Spleen (tissue), 11 donors: Measurements from ENCODE around the gene MUC5B. TPM values are rescaled to one million over a fixed set of nuclear protein-coding genes. Genes with fewer than 3 reads are reported as not detected.

Experiments
- DNase-seq: peaks from one replicate; pipeline ENCODE4 v3.0.0-alpha.2; 2020
- H3K27ac ChIP-seq, 8 donors: fragments of 200-600 bp; sonication (generic) in 7 of 8; 1 replicate in 4 of 8; 2 replicates in 4 of 8; pipeline versions ENCODE4 v1.5.0 to v1.8.0; 2016 to 2021; ENCODE audit warnings: inconsistent platforms in 4 of 8, mild to moderate bottlenecking in 4 of 8, moderate library complexity in 1 of 8
- H3K27me3 ChIP-seq, 7 donors: fragments of 200-600 bp; sonication (generic) in 6 of 7; replicated peaks in 1 of 7; 1 replicate in 4 of 7; 2 replicates in 3 of 7; pipeline versions ENCODE4 v1.5.0 to v1.8.0; 2016 to 2021; ENCODE audit warnings: inconsistent platforms in 3 of 7, mild to moderate bottlenecking in 1 of 7
- H3K36me3 ChIP-seq, 6 donors: fragments of 200-600 bp; sonication (generic) in 5 of 6; 1 replicate in 4 of 6; 2 replicates in 2 of 6; pipeline versions ENCODE4 v1.5.0 to v1.8.0; 2016 to 2021; ENCODE audit warnings: inconsistent platforms in 2 of 6
- H3K4me1 ChIP-seq, 6 donors: fragments of 200-600 bp; sonication (generic) in 5 of 6; 1 replicate in 3 of 6; 2 replicates in 3 of 6; pipeline versions ENCODE4 v1.5.0 to v1.8.0; 2016 to 2021; ENCODE audit warnings: inconsistent platforms in 3 of 6
- H3K4me3 ChIP-seq, 8 donors: fragments of 200-600 bp; sonication (generic) in 7 of 8; 1 replicate in 4 of 8; 2 replicates in 4 of 8; pipeline versions ENCODE4 v1.5.0 to v1.8.0; 2016 to 2021; ENCODE audit warnings: inconsistent platforms in 4 of 8, mild to moderate bottlenecking in 4 of 8, moderate library complexity in 2 of 8
- H3K9me3 ChIP-seq, 8 donors: fragments of 200-600 bp; sonication (generic) in 7 of 8; 1 replicate in 4 of 8; 2 replicates in 4 of 8; pipeline versions ENCODE4 v1.5.0 to v1.8.0; 2016 to 2021; ENCODE audit warnings: inconsistent platforms in 4 of 8
- POLR2A ChIP-seq, 3 donors: fragments of 450-650 bp; IDR thresholded peaks; one replicate each; pipeline ENCODE4 v1.5.1; 2017; ENCODE audit warnings: antibody characterized with exemption in 3 of 3, mild to moderate bottlenecking in 1 of 3
- POLR2AphosphoS5 ChIP-seq, 3 donors: sonication (generic); formaldehyde crosslinking; IDR thresholded peaks; one replicate each; pipeline ENCODE4 v1.5.1; 2017; ENCODE audit warnings: antibody characterized with exemption in 3 of 3
- WGBS, 5 donors: extraction: QIAGEN DNeasy Blood & Tissue Kit in 3 of 5; methylation state at CpG; one replicate each; pipeline versions ENCODE4 v1.1.5 to v1.1.7; 2013 to 2018; 5-methylcytosine and 5-hydroxymethylcytosine counted together
- intact Hi-C: fragments of 100-400 bp; cut with DNase I; formaldehyde crosslinking; loops from one replicate; pipeline ENCODE4 v1.15.0; 2023; ENCODE audit warnings: low total_unique reads
- polyA plus RNA-seq, 3 donors: library from polyadenylated mRNA; stranded (reverse); fragments of 200-250 nt; gene quantifications; one replicate each; pipeline ENCODE4 v1.2.1, GENCODE V29; 2013
- total RNA-seq, 7 donors: library from RNA; depleted of rRNA in 3 of 7; stranded (reverse); fragments of >200 nt in 3 of 7; fragmentation: NEBNext Ultra II Directional in 4 of 7; extraction: Animal tissue kit (Norgen Biotek cat#: 25700) in 4 of 7; gene quantifications; one replicate each; pipeline versions ENCODE4 v1.1.0 to v1.2.1, GENCODE V29; 2016 to 2021
- TF ChIP-seq, protein P1 (sequence below), 11 experiments: fragments of 200-600 bp in 7 of 11; fragments of 450-650 bp in 4 of 11; sonication (generic) in 4 of 11; IDR thresholded peaks in 8 of 11; conservative IDR thresholded peaks in 3 of 11; 1 replicate in 7 of 11; 2 replicates in 4 of 11; pipeline versions ENCODE4 v1.4.0 to v1.8.0; 2016 to 2021; ENCODE audit warnings: antibody characterized with exemption in 11 of 11, inconsistent platforms in 4 of 11, mild to moderate bottlenecking in 1 of 11
- donor health status: healthy with polysubstance abuse.
- donor health status: DM: no; HTN: no; CAD: no; lungs with moderate emphysema.
- donor health status: DM: no; HTN: no; CAD: no.
- donor health status: Bipolar disorder and iron deficiency.
- donor health status: healthy.
- donor health status: DM: no; HTN: no; CAD: no.
- donor health status: DM: yes; HTN: yes; CAD: no.

MUC5B gene
- total and polyA plus RNA-seq, 10 donors, result under 0.01 to 0.09 (median under 0.01) TPM; not detected in 7

- WGBS, 5 donors, result 80 to 93% (median 88%) methylated on average over 22 to 32 of the region's 32 CpGs
- Histone ChIP-seq H3K27me3 (peaks cover 0 to 75% (median 28%) of the 10 kb centered on the region in 7 donors), H3K4me1 (no peaks in the 10 kb centered on the region), H3K9me3 (no peaks in the 10 kb centered on the region), H3K36me3 (no peaks in the 10 kb centered on the region), H3K4me3 (no peak overlapping the region), H3K27ac (no peak overlapping the region)
- TF ChIP-seq, protein P1, sequence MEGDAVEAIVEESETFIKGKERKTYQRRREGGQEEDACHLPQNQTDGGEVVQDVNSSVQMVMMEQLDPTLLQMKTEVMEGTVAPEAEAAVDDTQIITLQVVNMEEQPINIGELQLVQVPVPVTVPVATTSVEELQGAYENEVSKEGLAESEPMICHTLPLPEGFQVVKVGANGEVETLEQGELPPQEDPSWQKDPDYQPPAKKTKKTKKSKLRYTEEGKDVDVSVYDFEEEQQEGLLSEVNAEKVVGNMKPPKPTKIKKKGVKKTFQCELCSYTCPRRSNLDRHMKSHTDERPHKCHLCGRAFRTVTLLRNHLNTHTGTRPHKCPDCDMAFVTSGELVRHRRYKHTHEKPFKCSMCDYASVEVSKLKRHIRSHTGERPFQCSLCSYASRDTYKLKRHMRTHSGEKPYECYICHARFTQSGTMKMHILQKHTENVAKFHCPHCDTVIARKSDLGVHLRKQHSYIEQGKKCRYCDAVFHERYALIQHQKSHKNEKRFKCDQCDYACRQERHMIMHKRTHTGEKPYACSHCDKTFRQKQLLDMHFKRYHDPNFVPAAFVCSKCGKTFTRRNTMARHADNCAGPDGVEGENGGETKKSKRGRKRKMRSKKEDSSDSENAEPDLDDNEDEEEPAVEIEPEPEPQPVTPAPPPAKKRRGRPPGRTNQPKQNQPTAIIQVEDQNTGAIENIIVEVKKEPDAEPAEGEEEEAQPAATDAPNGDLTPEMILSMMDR (IDR thresholded peaks at IDR 0.05 in 8 of 11, conservative IDR thresholded peaks at IDR 0.05 in 3 of 11), result no peak
- no peak for TF ChIP-seq POLR2A (IDR thresholded peaks at IDR 0.05)
- no peak for TF ChIP-seq POLR2AphosphoS5 (IDR thresholded peaks at IDR 0.05)
- intact Hi-C loops, result no loop called here
- peak; percentile 67 for DNase-seq
Observed at GRCh38 chr11:1194977-1195681, 27.7 kb upstream of the MUC5B start.

GRCh38 chr11:1195682-1196515, 27.0 kb upstream of the MUC5B start:
- DNase-seq, result peak; percentile 61
- intact Hi-C loops, result no loop called here
- Histone ChIP-seq H3K36me3 (no peaks in the 10 kb centered on the region), H3K4me1 (no peaks in the 10 kb centered on the region), H3K4me3 (no peak overlapping the region), H3K27me3 (peaks cover 0 to 77% (median 28%) of the 10 kb centered on the region in 7 donors), H3K9me3 (no peaks in the 10 kb centered on the region), H3K27ac (no peak overlapping the region)
- TF ChIP-seq POLR2A (IDR thresholded peaks at IDR 0.05), result no peak
- no peak for TF ChIP-seq POLR2AphosphoS5 (IDR thresholded peaks at IDR 0.05)
- TF ChIP-seq, protein P1 (IDR thresholded peaks at IDR 0.05 in 8 of 11, conservative IDR thresholded peaks at IDR 0.05 in 3 of 11), result no peak
- WGBS, 5 donors, result 87 to 93% (median 92%) methylated on average over 25 to 41 of the region's 41 CpGs

- Histone ChIP-seq H3K9me3 (no peaks in the 10 kb centered on the region), H3K36me3 (no peaks in the 10 kb centered on the region), H3K4me3 (no peak overlapping the region), H3K4me1 (no peaks in the 10 kb centered on the region), H3K27me3 (peaks cover 0 to 77% (median 28%) of the 10 kb centered on the region in 7 donors), H3K27ac (no peak overlapping the region)
- TF ChIP-seq, protein P1 (IDR thresholded peaks at IDR 0.05 in 8 of 11, conservative IDR thresholded peaks at IDR 0.05 in 3 of 11), result no peak
- TF ChIP-seq POLR2AphosphoS5 (IDR thresholded peaks at IDR 0.05) (no peak), POLR2A (IDR thresholded peaks at IDR 0.05) (no peak)
- peak; percentile 51 for DNase-seq
- intact Hi-C loops, result no loop called here
- 40 to 80% (median 79%) methylated on average over 2 to 28 of the region's 28 CpGs for WGBS, 5 donors
Observed at GRCh38 chr11:1196516-1197391, 26.1 kb upstream of the MUC5B start.
